LNCAP (cell line): ENCODE data around the gene WDFY2.

Experiments
- TF ChIP-seq, protein P1 (sequence below): fragments of 450-650 bp; IDR thresholded peaks from 2 replicates; pipeline ENCODE4 v1.5.1; 2017; ENCODE audit warnings: mild to moderate bottlenecking

Gene WDFY2

GRCh38 chr13:51747438-51748434, 163.5 kb downstream of the WDFY2 start:
- TF ChIP-seq, protein P1, sequence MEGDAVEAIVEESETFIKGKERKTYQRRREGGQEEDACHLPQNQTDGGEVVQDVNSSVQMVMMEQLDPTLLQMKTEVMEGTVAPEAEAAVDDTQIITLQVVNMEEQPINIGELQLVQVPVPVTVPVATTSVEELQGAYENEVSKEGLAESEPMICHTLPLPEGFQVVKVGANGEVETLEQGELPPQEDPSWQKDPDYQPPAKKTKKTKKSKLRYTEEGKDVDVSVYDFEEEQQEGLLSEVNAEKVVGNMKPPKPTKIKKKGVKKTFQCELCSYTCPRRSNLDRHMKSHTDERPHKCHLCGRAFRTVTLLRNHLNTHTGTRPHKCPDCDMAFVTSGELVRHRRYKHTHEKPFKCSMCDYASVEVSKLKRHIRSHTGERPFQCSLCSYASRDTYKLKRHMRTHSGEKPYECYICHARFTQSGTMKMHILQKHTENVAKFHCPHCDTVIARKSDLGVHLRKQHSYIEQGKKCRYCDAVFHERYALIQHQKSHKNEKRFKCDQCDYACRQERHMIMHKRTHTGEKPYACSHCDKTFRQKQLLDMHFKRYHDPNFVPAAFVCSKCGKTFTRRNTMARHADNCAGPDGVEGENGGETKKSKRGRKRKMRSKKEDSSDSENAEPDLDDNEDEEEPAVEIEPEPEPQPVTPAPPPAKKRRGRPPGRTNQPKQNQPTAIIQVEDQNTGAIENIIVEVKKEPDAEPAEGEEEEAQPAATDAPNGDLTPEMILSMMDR = no peak

- TF ChIP-seq, protein P1 = no peak
These were observed 172.4 kb downstream of the WDFY2 start for GRCh38 chr13:51756651-51757050.

- TF ChIP-seq, protein P1 = no peak
These were observed 174.4 kb downstream of the WDFY2 start for GRCh38 chr13:51758691-51759090.

DNA sequence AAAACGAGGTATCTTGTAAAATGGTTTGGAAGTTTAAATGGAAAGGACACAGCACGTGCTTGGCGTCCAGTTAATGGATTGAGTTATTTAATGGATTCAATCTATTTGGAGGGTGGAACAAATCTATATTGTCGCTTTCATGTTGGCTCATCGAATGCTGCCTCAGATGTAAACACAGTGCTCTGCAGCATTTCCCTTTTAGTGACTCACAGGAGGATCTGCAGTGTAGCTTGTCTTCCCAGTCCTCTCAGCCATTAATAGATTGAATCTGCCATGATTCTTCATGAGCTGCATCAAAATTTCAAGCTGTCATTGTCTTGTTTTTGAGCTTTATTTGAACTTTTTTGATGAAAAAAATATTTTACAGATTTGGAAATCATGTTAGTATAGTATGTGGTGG, 175.0 kb downstream of the WDFY2 start:
- TF ChIP-seq, protein P1 = no peak

- TF ChIP-seq, protein P1 = no peak
These were observed 176.3 kb downstream of the WDFY2 start for GRCh38 chr13:51760592-51760991.

- TF ChIP-seq, protein P1 = no peak
These were observed 177.5 kb downstream of the WDFY2 start for GRCh38 chr13:51761643-51762350.

DNA sequence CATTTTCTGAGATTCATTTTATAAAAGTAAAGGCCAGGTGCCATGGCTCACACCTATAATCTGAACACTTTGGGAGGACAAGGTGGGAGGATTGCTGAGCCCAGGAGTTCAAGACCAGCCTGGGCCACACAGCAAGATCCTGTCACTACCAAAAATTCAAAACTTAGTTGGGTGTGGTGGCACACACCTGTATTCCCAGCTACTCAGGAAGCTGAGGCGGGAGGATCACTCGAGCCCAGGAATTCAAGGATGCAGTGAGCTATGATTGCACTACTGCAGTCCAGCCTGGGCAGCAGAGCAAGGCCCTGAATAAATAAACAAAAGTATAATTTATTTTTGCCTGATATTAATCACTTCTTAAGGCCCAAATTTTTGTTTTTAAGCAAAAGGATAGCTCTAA, 179.2 kb downstream of the WDFY2 start:
- TF ChIP-seq, protein P1 = no peak
